Activated CD4-positive, alpha-beta memory T cell treated with anti-CD3 and anti-CD28 coated beads, Interleukin-2, amount 10 ng/mL, durations not matched to agents 7 days and 5 days (primary cell): ENCODE data around the gene SEM1. TPM values are rescaled to one million over a fixed set of nuclear protein-coding genes. Genes with fewer than 3 reads are reported as not detected.
"Not testable (repeated sequence)": the region's sequence is repeated elsewhere in the genome, so short reads cannot be mapped to it uniquely, and the experiment has no call there.

Source experiments
- CTCF ChIA-PET: fragments of 350-600 bp; sonication (Branson Sonifier 250); formaldehyde crosslinking; loops from one replicate; lab custom pipeline; 2021; ENCODE audit warnings: antibody characterized with exemption, inconsistent platforms; lab: Charles Lee
- POLR2A ChIA-PET: fragments of 350-600 bp; sonication (Branson Sonifier 250); formaldehyde crosslinking; loops from one replicate; lab custom pipeline; 2021; ENCODE audit warnings: antibody characterized with exemption; lab: Charles Lee
- DNase-seq: peaks from one replicate; pipeline ENCODE4 v3.0.0-alpha.2; 2020
- H3K27ac Mint-ChIP-seq: one replicate; pipeline ENCODE4 v1.8.0; 2021; ENCODE audit warnings: mild to moderate bottlenecking, mixed read lengths
- H3K27me3 Mint-ChIP-seq: one replicate; pipeline ENCODE4 v1.8.0; 2021; ENCODE audit warnings: mixed read lengths
- H3K36me3 Mint-ChIP-seq: one replicate; pipeline ENCODE4 v1.8.0; 2021; ENCODE audit warnings: low read depth, mixed read lengths
- H3K4me1 Mint-ChIP-seq: one replicate; pipeline ENCODE4 v1.8.0; 2021; ENCODE audit warnings: mixed read lengths
- H3K4me3 Mint-ChIP-seq: one replicate; pipeline ENCODE4 v1.8.0; 2021; ENCODE audit warnings: mild to moderate bottlenecking, mixed read lengths
- H3K9me3 Mint-ChIP-seq: one replicate; pipeline ENCODE4 v1.8.0; 2021; ENCODE audit warnings: mixed read lengths
- total RNA-seq, 2 experiments: library from RNA; stranded (reverse); gene quantifications; one replicate each; pipeline ENCODE4 v1.2.3, GENCODE V29; 2021

The SEM1 gene
- total RNA-seq, 2 experiments from 2014 or later: 40.5 to 43.3 TPM

GRCh38 chr7:96669812-96670211 lies 39.8 kb downstream of the SEM1 start:
- no peaks in the 10 kb centered on the region for H3K4me1 Mint-ChIP-seq
- CTCF ChIA-PET: no interaction called here
- no peaks in the 10 kb centered on the region for H3K27me3 Mint-ChIP-seq
- no peak overlapping the region for H3K27ac Mint-ChIP-seq
- no peaks in the 10 kb centered on the region for H3K36me3 Mint-ChIP-seq
- no peak for DNase-seq
- POLR2A ChIA-PET: no interaction called here
- no peaks in the 10 kb centered on the region for H3K9me3 Mint-ChIP-seq
- no peak overlapping the region for H3K4me3 Mint-ChIP-seq

- no peak overlapping the region for H3K4me3 Mint-ChIP-seq
- no peaks in the 10 kb centered on the region for H3K27me3 Mint-ChIP-seq
- H3K36me3 Mint-ChIP-seq: no peaks in the 10 kb centered on the region
- no peaks in the 10 kb centered on the region for H3K9me3 Mint-ChIP-seq
- DNase-seq: no peak
- no peak overlapping the region for H3K27ac Mint-ChIP-seq
- ChIA-PET CTCF (no interaction called here), POLR2A (no interaction called here)
- H3K4me1 Mint-ChIP-seq: peaks cover 9% of the 10 kb centered on the region
Measured at GRCh38 chr7:96667026-96667425, 42.6 kb downstream of the SEM1 start.

- Mint-ChIP-seq H3K9me3 (no peaks in the 10 kb centered on the region), H3K27ac (no peak overlapping the region)
- CTCF ChIA-PET: no interaction called here
Measured at GRCh38 chr7:96665689-96666088, 44.0 kb downstream of the SEM1 start.

GRCh38 chr7:96664793-96665192 lies 44.9 kb downstream of the SEM1 start:
- H3K4me1 Mint-ChIP-seq: peaks cover 9% of the 10 kb centered on the region
- H3K4me3 Mint-ChIP-seq: no peak overlapping the region
- no peak overlapping the region for H3K27ac Mint-ChIP-seq
- no peaks in the 10 kb centered on the region for H3K27me3 Mint-ChIP-seq
- ChIA-PET POLR2A (no interaction called here), CTCF (no interaction called here)
- DNase-seq: no peak
- no peaks in the 10 kb centered on the region for H3K9me3 Mint-ChIP-seq
- H3K36me3 Mint-ChIP-seq: no peaks in the 10 kb centered on the region

More at GRCh38 chr7:96665689-96666088, 44.0 kb downstream of the SEM1 start:
- DNase-seq: no peak
- Mint-ChIP-seq H3K4me3 (no peak overlapping the region), H3K36me3 (no peaks in the 10 kb centered on the region), H3K27me3 (no peaks in the 10 kb centered on the region), H3K4me1 (peaks cover 9% of the 10 kb centered on the region)
- POLR2A ChIA-PET: interaction anchor here (0.7 kb wide), 1 partner anchor 16 kb away, joined by 3 read pairs; no protein-coding TSS in a partner anchor

- Mint-ChIP-seq H3K4me3 (no peak overlapping the region), H3K27me3 (no peaks in the 10 kb centered on the region), H3K27ac (no peak overlapping the region), H3K36me3 (no peaks in the 10 kb centered on the region), H3K9me3 (no peaks in the 10 kb centered on the region), H3K4me1 (peaks cover 9% of the 10 kb centered on the region)
- POLR2A ChIA-PET: no interaction called here
- no peak for DNase-seq
- CTCF ChIA-PET: no interaction called here
Measured at GRCh38 chr7:96663871-96664445, 45.7 kb downstream of the SEM1 start.

- Mint-ChIP-seq H3K4me3 (no peak overlapping the region), H3K27me3 (no peaks in the 10 kb centered on the region), H3K27ac (no peak overlapping the region), H3K4me1 (peaks cover 9% of the 10 kb centered on the region), H3K36me3 (no peaks in the 10 kb centered on the region), H3K9me3 (no peaks in the 10 kb centered on the region)
- no peak for DNase-seq
- CTCF ChIA-PET: no interaction called here
- POLR2A ChIA-PET: no interaction called here
Measured at GRCh38 chr7:96663457-96663856, 46.2 kb downstream of the SEM1 start.

GRCh38 chr7:96662151-96662550 lies 47.5 kb downstream of the SEM1 start:
- POLR2A ChIA-PET, H3K36me3 Mint-ChIP-seq, H3K9me3 Mint-ChIP-seq, H3K4me3 Mint-ChIP-seq, CTCF ChIA-PET, H3K27me3 Mint-ChIP-seq, H3K27ac Mint-ChIP-seq, H3K4me1 Mint-ChIP-seq, DNase-seq: not testable (repeated sequence)

GRCh38 chr7:96658022-96658412 lies 51.6 kb downstream of the SEM1 start:
- ChIA-PET CTCF (no interaction called here), POLR2A (no interaction called here)
- H3K4me3 Mint-ChIP-seq: no peak overlapping the region
- H3K36me3 Mint-ChIP-seq: no peaks in the 10 kb centered on the region
- H3K27ac Mint-ChIP-seq: no peak overlapping the region
- no peak for DNase-seq
- H3K27me3 Mint-ChIP-seq: no peaks in the 10 kb centered on the region
- peaks cover 2% of the 10 kb centered on the region for H3K4me1 Mint-ChIP-seq
- H3K9me3 Mint-ChIP-seq: no peaks in the 10 kb centered on the region

GRCh38 chr7:96657347-96658021 lies 52.2 kb downstream of the SEM1 start:
- ChIA-PET CTCF (no interaction called here), POLR2A (no interaction called here)
- Mint-ChIP-seq H3K4me1 (no peaks in the 10 kb centered on the region), H3K9me3 (no peaks in the 10 kb centered on the region), H3K27me3 (no peaks in the 10 kb centered on the region), H3K27ac (no peak overlapping the region), H3K4me3 (no peak overlapping the region), H3K36me3 (no peaks in the 10 kb centered on the region)
- DNase-seq: no peak

- H3K4me1 Mint-ChIP-seq: no peaks in the 10 kb centered on the region
Measured at GRCh38 chr7:96655956-96656355, 53.7 kb downstream of the SEM1 start.

GRCh38 chr7:96654630-96655188 lies 54.9 kb downstream of the SEM1 start:
- DNase-seq: no peak
- Mint-ChIP-seq H3K27me3 (no peaks in the 10 kb centered on the region), H3K4me3 (no peak overlapping the region), H3K4me1 (no peaks in the 10 kb centered on the region), H3K9me3 (no peaks in the 10 kb centered on the region), H3K36me3 (no peaks in the 10 kb centered on the region), H3K27ac (no peak overlapping the region)
- ChIA-PET POLR2A (no interaction called here), CTCF (no interaction called here)

More at GRCh38 chr7:96655956-96656355, 53.7 kb downstream of the SEM1 start:
- CTCF ChIA-PET: no interaction called here
- H3K9me3 Mint-ChIP-seq: no peaks in the 10 kb centered on the region
- DNase-seq: no peak
- POLR2A ChIA-PET: no interaction called here
- no peaks in the 10 kb centered on the region for H3K27me3 Mint-ChIP-seq
- no peak overlapping the region for H3K27ac Mint-ChIP-seq
- H3K4me3 Mint-ChIP-seq: no peak overlapping the region
- H3K36me3 Mint-ChIP-seq: no peaks in the 10 kb centered on the region

GRCh38 chr7:96649981-96650380 lies 59.7 kb downstream of the SEM1 start:
- H3K4me3 Mint-ChIP-seq: no peak overlapping the region
- DNase-seq: no peak
- H3K27me3 Mint-ChIP-seq: no peaks in the 10 kb centered on the region
- ChIA-PET POLR2A (interaction anchor here (0.8 kb wide), 1 partner anchor 16 kb away, joined by 3 read pairs; no protein-coding TSS in a partner anchor), CTCF (no interaction called here)
- H3K4me1 Mint-ChIP-seq: no peaks in the 10 kb centered on the region
- H3K36me3 Mint-ChIP-seq: no peaks in the 10 kb centered on the region
- no peak overlapping the region for H3K27ac Mint-ChIP-seq
- H3K9me3 Mint-ChIP-seq: no peaks in the 10 kb centered on the region

GRCh38 chr7:96648784-96649183 lies 60.9 kb downstream of the SEM1 start:
- Mint-ChIP-seq H3K36me3 (no peaks in the 10 kb centered on the region), H3K4me3 (no peak overlapping the region), H3K4me1 (no peaks in the 10 kb centered on the region), H3K27ac (no peak overlapping the region), H3K9me3 (no peaks in the 10 kb centered on the region), H3K27me3 (no peaks in the 10 kb centered on the region)
- CTCF ChIA-PET: no interaction called here
- DNase-seq: no peak
- POLR2A ChIA-PET: no interaction called here

GRCh38 chr7:96647733-96648132 lies 61.9 kb downstream of the SEM1 start:
- H3K27ac Mint-ChIP-seq: no peak overlapping the region
- H3K9me3 Mint-ChIP-seq: no peaks in the 10 kb centered on the region
- H3K27me3 Mint-ChIP-seq: no peaks in the 10 kb centered on the region
- H3K36me3 Mint-ChIP-seq: no peaks in the 10 kb centered on the region
- ChIA-PET POLR2A (no interaction called here), CTCF (no interaction called here)
- no peak overlapping the region for H3K4me3 Mint-ChIP-seq
- no peaks in the 10 kb centered on the region for H3K4me1 Mint-ChIP-seq
- no peak for DNase-seq
